IPS-20b (cell line): Measurements from ENCODE around the gene ANKRA2.

Experiments used
- H3K27ac ChIP-seq: one replicate; pipeline ENCODE4 v1.5.1; 2013; ENCODE audit warnings: low read length
- H3K27me3 ChIP-seq: 2 replicates; pipeline ENCODE4 v1.6.1; 2013; ENCODE audit warnings: mild to moderate bottlenecking, low read length, inconsistent platforms; ENCODE audit not compliant: insufficient read depth
- H3K36me3 ChIP-seq: 2 replicates; pipeline ENCODE4 v1.6.1; 2013; ENCODE audit warnings: low read depth, mild to moderate bottlenecking, inconsistent platforms, low read length, moderate library complexity; ENCODE audit not compliant: insufficient read depth
- H3K4me1 ChIP-seq: 2 replicates; pipeline ENCODE4 v1.6.1; 2013; ENCODE audit warnings: mild to moderate bottlenecking, control low read depth, inconsistent platforms, low read length, moderate library complexity; ENCODE audit not compliant: insufficient read depth
- H3K4me3 ChIP-seq: 2 replicates; pipeline ENCODE4 v1.5.1; 2013; ENCODE audit warnings: mild to moderate bottlenecking, low read length, inconsistent platforms
- H3K9ac ChIP-seq: 2 replicates; pipeline ENCODE4 v1.6.1; 2013; ENCODE audit warnings: low read depth, mild to moderate bottlenecking, inconsistent platforms, low read length, moderate library complexity
- H3K9me3 ChIP-seq: 2 replicates; pipeline ENCODE4 v1.6.1; 2013; ENCODE audit warnings: mild to moderate bottlenecking, low read depth, low read length, inconsistent platforms; ENCODE audit not compliant: insufficient read depth

Gene ANKRA2

GRCh38 chr5:73591698-73592501 lies 26.5 kb upstream of the ANKRA2 start:
- Histone ChIP-seq H3K9ac (no peak overlapping the region), H3K4me1 (no peaks in the 10 kb centered on the region), H3K9me3 (no peaks in the 10 kb centered on the region), H3K4me3 (no peak overlapping the region), H3K27me3 (no peaks in the 10 kb centered on the region), H3K27ac (no peak overlapping the region), H3K36me3 (no peaks in the 10 kb centered on the region)

- H3K27ac ChIP-seq: no peak overlapping the region
Measured at GRCh38 chr5:73591102-73591695, 25.8 kb upstream of the ANKRA2 start.

GRCh38 chr5:73587923-73588322 lies 22.5 kb upstream of the ANKRA2 start:
- no peak overlapping the region for H3K9ac ChIP-seq
- peaks cover 7% of the 10 kb centered on the region for H3K36me3 ChIP-seq
- no peaks in the 10 kb centered on the region for H3K4me1 ChIP-seq
- H3K27me3 ChIP-seq: no peaks in the 10 kb centered on the region
- H3K27ac ChIP-seq: no peak overlapping the region
- no peak overlapping the region for H3K4me3 ChIP-seq
- H3K9me3 ChIP-seq: no peaks in the 10 kb centered on the region

More at GRCh38 chr5:73591102-73591695, 25.8 kb upstream of the ANKRA2 start:
- Histone ChIP-seq H3K4me3 (no peak overlapping the region), H3K4me1 (no peaks in the 10 kb centered on the region), H3K9me3 (no peaks in the 10 kb centered on the region), H3K9ac (no peak overlapping the region), H3K27me3 (no peaks in the 10 kb centered on the region), H3K36me3 (no peaks in the 10 kb centered on the region)

GRCh38 chr5:73582285-73583145 lies 17.1 kb upstream of the ANKRA2 start:
- Histone ChIP-seq H3K27me3 (no peaks in the 10 kb centered on the region), H3K4me1 (no peaks in the 10 kb centered on the region), H3K4me3 (no peak overlapping the region), H3K9me3 (no peaks in the 10 kb centered on the region), H3K27ac (no peak overlapping the region), H3K9ac (no peak overlapping the region), H3K36me3 (peaks cover 58% of the 10 kb centered on the region)

GRCh38 chr5:73565969-73566547 lies 619 bp upstream of the ANKRA2 start:
- Histone ChIP-seq H3K4me1 (peaks cover 16% of the 10 kb centered on the region; the same call in 1 of the 2 replicates), H3K36me3 (peaks cover 28% of the 10 kb centered on the region), H3K27ac (peak overlapping the region; percentile 94), H3K27me3 (no peaks in the 10 kb centered on the region), H3K9me3 (no peaks in the 10 kb centered on the region), H3K4me3 (peak overlapping the region; percentile 86), H3K9ac (peak overlapping the region; percentile 95)

- peak overlapping the region; percentile 86 for H3K4me3 ChIP-seq
- peak overlapping the region; percentile 95 for H3K9ac ChIP-seq
- peak overlapping the region; percentile 94 for H3K27ac ChIP-seq
- H3K9me3 ChIP-seq: no peaks in the 10 kb centered on the region
- H3K4me1 ChIP-seq: peaks cover 16% of the 10 kb centered on the region; the same call in 1 of the 2 replicates
- H3K36me3 ChIP-seq: peaks cover 24% of the 10 kb centered on the region
- no peaks in the 10 kb centered on the region for H3K27me3 ChIP-seq
Measured at GRCh38 chr5:73564675-73565074, 764 bp downstream of the ANKRA2 start.

GRCh38 chr5:73564018-73564417 lies 1.4 kb downstream of the ANKRA2 start:
- H3K27me3 ChIP-seq: no peaks in the 10 kb centered on the region
- peaks cover 20% of the 10 kb centered on the region for H3K36me3 ChIP-seq
- peak overlapping the region; percentile 86 for H3K4me3 ChIP-seq
- H3K4me1 ChIP-seq: peaks cover 16% of the 10 kb centered on the region; the same call in 1 of the 2 replicates
- H3K9ac ChIP-seq: peak overlapping the region; percentile 95; the same call in 1 of the 2 replicates
- H3K9me3 ChIP-seq: no peaks in the 10 kb centered on the region
- H3K27ac ChIP-seq: no peak overlapping the region

- no peaks in the 10 kb centered on the region for H3K9me3 ChIP-seq
- no peak overlapping the region for H3K4me3 ChIP-seq
- H3K27ac ChIP-seq: no peak overlapping the region
- H3K9ac ChIP-seq: no peak overlapping the region
- no peaks in the 10 kb centered on the region for H3K27me3 ChIP-seq
- H3K4me1 ChIP-seq: peaks cover 3% of the 10 kb centered on the region; the same call in 1 of the 2 replicates
- H3K36me3 ChIP-seq: peaks cover 18% of the 10 kb centered on the region
Measured at GRCh38 chr5:73558950-73559349, 6.5 kb downstream of the ANKRA2 start.

- Histone ChIP-seq H3K9ac (no peak overlapping the region), H3K4me3 (no peak overlapping the region), H3K27ac (no peak overlapping the region), H3K9me3 (no peaks in the 10 kb centered on the region), H3K36me3 (peaks cover 5% of the 10 kb centered on the region), H3K4me1 (no peaks in the 10 kb centered on the region), H3K27me3 (no peaks in the 10 kb centered on the region)
Measured at GRCh38 chr5:73552642-73553041, 12.8 kb downstream of the ANKRA2 start.

GRCh38 chr5:73550016-73550415 lies 15.4 kb downstream of the ANKRA2 start:
- H3K27me3 ChIP-seq: no peaks in the 10 kb centered on the region
- H3K4me3 ChIP-seq: no peak overlapping the region
- H3K9me3 ChIP-seq: no peaks in the 10 kb centered on the region
- H3K27ac ChIP-seq: no peak overlapping the region
- no peaks in the 10 kb centered on the region for H3K4me1 ChIP-seq
- peaks cover 3% of the 10 kb centered on the region; the same call in 1 of the 2 replicates for H3K36me3 ChIP-seq
- no peak overlapping the region for H3K9ac ChIP-seq

- Histone ChIP-seq H3K36me3 (no peaks in the 10 kb centered on the region), H3K9me3 (no peaks in the 10 kb centered on the region), H3K4me1 (peaks cover 2% of the 10 kb centered on the region; the same call in 1 of the 2 replicates), H3K4me3 (no peak overlapping the region), H3K27ac (no peak overlapping the region), H3K9ac (no peak overlapping the region), H3K27me3 (no peaks in the 10 kb centered on the region)
Measured at GRCh38 chr5:73545403-73545779, 20.0 kb downstream of the ANKRA2 start.
